Activated T-helper 2 cell treated with anti-CD3 and anti-CD28 coated beads, Interferon-gamma antibody, Interleukin-2, Interleukin-4, amounts not matched to agents 10 μg/mL and 5 μg/mL and 100 μg/mL, durations not matched to agents 14 hours and 24 hours and 36 hours (primary cell): ENCODE measurements around the gene MMP20. TPM values are rescaled to one million over a fixed set of nuclear protein-coding genes. Genes with fewer than 3 reads are reported as not detected.

ENCODE experiments used
- DNase-seq: peaks from one replicate; pipeline ENCODE4 v3.0.0; 2021; ENCODE audit warnings: low spot score
- H3K27ac Mint-ChIP-seq: one replicate; pipeline ENCODE4 v1.8.0; 2021; ENCODE audit warnings: mixed read lengths
- H3K27me3 Mint-ChIP-seq: one replicate; pipeline ENCODE4 v1.8.0; 2021; ENCODE audit warnings: low read depth, mixed read lengths
- H3K36me3 Mint-ChIP-seq: one replicate; pipeline ENCODE4 v1.8.0; 2021; ENCODE audit warnings: low read depth, mixed read lengths
- H3K4me1 Mint-ChIP-seq: one replicate; pipeline ENCODE4 v1.8.0; 2021; ENCODE audit warnings: low read depth, mixed read lengths
- H3K4me3 Mint-ChIP-seq: one replicate; pipeline ENCODE4 v1.8.0; 2021; ENCODE audit warnings: low read depth, mild to moderate bottlenecking, moderate library complexity, mixed read lengths
- H3K9me3 Mint-ChIP-seq: one replicate; pipeline ENCODE4 v1.8.0; 2021; ENCODE audit warnings: mixed read lengths
- intact Hi-C: fragments of 100-400 bp; cut with micrococcal nuclease; formaldehyde crosslinking; loops from one replicate; pipeline ENCODE4 v1.15.1; 2023
- total RNA-seq: library from RNA; stranded (reverse); gene quantifications from 2 replicates; pipeline ENCODE4 v1.2.3, GENCODE V29; 2022

The MMP20 gene, protein sequence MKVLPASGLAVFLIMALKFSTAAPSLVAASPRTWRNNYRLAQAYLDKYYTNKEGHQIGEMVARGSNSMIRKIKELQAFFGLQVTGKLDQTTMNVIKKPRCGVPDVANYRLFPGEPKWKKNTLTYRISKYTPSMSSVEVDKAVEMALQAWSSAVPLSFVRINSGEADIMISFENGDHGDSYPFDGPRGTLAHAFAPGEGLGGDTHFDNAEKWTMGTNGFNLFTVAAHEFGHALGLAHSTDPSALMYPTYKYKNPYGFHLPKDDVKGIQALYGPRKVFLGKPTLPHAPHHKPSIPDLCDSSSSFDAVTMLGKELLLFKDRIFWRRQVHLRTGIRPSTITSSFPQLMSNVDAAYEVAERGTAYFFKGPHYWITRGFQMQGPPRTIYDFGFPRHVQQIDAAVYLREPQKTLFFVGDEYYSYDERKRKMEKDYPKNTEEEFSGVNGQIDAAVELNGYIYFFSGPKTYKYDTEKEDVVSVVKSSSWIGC
- not detected in 2 replicates for total RNA-seq

DNA sequence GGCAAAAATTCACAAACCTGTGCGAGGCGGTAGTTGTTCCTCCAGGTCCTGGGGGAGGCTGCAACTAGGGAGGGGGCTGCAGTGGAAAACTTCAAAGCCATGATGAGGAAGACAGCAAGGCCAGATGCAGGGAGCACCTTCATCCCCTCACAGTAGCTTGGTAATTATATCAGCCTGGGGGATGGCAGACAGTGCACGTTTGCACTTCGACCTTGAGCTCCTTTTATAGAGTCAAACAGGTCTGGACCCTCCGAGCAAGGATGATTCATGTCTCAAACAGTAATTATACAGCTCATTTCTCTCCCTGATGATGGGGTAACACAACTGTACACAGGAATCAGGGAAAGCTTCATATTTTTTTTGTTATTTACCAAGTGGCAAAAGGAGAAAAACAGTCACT, at the start of gene MMP20:
MMP20 (minus strand) TSS at position 156 of the 400 bp plus-strand sequence; CDS start at position 143, 13 bp downstream.
- no peaks in the 10 kb centered on the region for H3K9me3 Mint-ChIP-seq
- H3K4me1 Mint-ChIP-seq, result no peaks in the 10 kb centered on the region
- peaks cover 31% of the 10 kb centered on the region for H3K27me3 Mint-ChIP-seq
- H3K4me3 Mint-ChIP-seq, result no peak within 1 kb of the TSS
- intact Hi-C loops, result no loop called here
- H3K27ac Mint-ChIP-seq, result no peak within 1 kb of the TSS
- DNase-seq, result no peak
- no peaks in the 10 kb centered on the region for H3K36me3 Mint-ChIP-seq

DNA sequence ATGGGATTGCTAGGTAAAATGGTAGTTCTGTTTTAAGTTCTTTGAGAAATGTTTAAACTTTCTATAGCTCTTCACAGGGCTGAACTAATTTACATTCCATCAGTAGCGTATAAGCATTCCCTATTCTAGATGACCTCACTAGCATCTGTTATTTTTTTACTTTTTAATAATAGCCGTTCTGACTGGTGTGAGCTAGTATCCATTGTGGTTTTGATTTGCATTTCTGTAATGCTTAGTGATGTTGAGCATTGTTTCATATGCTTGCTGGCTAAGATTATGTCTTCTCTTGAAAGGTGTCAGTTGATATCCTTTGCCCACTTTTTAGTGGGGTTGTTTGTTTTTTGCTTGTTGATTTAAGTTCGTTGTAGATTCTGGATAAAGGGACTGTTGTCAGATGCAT, 44.5 kb upstream of the MMP20 start:
- H3K27ac Mint-ChIP-seq, result no peak overlapping the region
- H3K4me3 Mint-ChIP-seq, result no peak overlapping the region
- no peaks in the 10 kb centered on the region for H3K9me3 Mint-ChIP-seq
- DNase-seq, result no peak
- intact Hi-C loops, result loop anchor here (10.0 kb wide), 1 partner anchor 385 kb away; no protein-coding TSS in a partner anchor
- H3K4me1 Mint-ChIP-seq, result no peaks in the 10 kb centered on the region
- H3K27me3 Mint-ChIP-seq, result peaks cover 8% of the 10 kb centered on the region
- no peaks in the 10 kb centered on the region for H3K36me3 Mint-ChIP-seq

DNA sequence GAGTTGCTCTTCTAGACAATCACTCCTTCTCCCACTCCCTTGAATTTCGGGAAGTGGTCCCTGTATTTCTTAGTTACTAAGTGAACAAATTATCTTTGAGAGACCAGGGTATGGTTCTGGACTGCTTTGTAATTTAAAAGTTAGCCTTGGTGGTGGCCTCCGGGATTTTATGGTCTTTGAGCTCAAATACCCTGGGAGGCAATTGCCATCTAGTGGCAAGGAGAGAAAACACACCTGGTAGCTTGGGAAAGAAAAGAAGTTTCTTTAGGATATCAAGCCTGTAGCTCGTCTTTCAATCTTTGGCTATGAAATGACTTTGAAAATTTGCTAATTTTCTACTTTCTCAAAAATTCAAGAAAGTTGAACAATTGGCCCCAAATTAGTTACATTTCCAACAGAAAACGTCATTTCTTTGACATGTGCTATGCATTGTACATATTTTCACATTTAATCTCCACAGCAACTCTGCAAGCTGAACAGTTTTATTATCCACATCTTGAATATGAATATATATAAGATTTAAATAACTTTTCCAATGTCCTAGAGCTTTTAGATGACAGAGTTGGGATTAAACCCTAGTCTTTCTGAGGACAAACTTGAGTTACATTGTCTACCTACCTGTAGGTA, 41.3 kb upstream of the MMP20 start:
- Mint-ChIP-seq H3K27ac (no peak overlapping the region), H3K27me3 (peaks cover 8% of the 10 kb centered on the region), H3K4me3 (no peak overlapping the region), H3K9me3 (no peaks in the 10 kb centered on the region), H3K4me1 (no peaks in the 10 kb centered on the region), H3K36me3 (no peaks in the 10 kb centered on the region)
- intact Hi-C loops, result loop anchor here (1.0 to 10.0 kb wide), 2 partner anchors 325 to 382 kb away; no protein-coding TSS in a partner anchor
- DNase-seq, result no peak

DNA sequence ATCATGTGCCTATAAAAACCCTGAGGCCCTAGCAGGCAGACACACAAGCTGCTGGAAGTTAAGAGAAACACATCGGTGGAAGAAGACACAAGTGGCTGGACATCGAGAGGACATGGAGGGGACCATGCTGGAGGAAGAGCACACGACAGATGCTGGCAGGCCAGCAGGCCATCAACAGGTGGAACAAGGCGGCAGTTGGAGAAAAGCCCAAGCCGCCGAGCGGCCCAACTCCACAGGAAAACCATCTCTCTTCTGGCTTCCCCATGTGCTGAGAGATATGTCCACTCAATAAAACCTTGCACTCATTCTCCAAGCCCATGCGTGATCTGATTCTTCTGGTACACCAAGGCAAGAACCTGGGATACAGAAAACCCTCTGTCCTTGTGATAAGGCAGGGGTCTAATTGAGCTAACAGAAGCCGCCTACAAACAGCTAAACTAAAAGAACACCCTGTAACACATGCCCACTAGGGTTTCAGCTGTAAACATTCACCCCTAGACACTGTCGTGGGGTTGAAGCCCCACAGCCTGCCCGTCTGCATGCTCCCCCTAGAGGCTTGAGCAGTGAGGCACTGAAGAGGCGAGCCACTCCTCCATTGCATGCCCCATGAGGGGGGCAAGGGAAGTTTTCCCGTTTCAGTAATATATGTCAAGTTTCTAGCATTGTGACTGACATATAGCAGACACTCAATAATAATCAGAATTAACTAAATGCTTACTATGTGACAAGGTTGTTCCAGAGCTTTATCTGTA, 39.0 kb upstream of the MMP20 start:
- peaks cover 4% of the 10 kb centered on the region for H3K27me3 Mint-ChIP-seq
- no peak overlapping the region for H3K4me3 Mint-ChIP-seq
- H3K27ac Mint-ChIP-seq, result no peak overlapping the region
- no peaks in the 10 kb centered on the region for H3K4me1 Mint-ChIP-seq
- intact Hi-C loops, result loop anchor here (10.0 kb wide), 1 partner anchor 379 kb away; no protein-coding TSS in a partner anchor
- H3K9me3 Mint-ChIP-seq, result no peaks in the 10 kb centered on the region
- DNase-seq, result no peak
- H3K36me3 Mint-ChIP-seq, result no peaks in the 10 kb centered on the region

DNA sequence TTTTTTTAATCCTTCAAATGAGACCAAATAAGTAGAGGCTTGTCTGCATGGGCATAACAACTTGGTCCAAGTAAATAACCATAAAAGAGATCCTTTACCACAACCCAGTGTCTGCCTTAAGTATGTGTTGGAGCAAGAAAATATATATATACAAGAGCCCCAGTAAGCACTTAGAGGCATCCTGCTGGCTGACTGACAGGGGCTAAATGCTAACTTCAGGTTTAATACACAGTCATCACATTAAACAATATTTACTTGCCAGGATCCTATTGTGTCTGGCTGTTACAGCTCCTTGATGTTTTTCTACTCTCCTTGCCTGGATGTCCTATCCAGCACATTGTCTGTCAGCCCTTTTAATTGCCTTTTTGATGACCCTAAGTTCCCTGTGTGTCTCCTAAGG, 37.5 kb upstream of the MMP20 start:
- Mint-ChIP-seq H3K27ac (no peak overlapping the region), H3K4me1 (no peaks in the 10 kb centered on the region), H3K4me3 (no peak overlapping the region), H3K27me3 (peaks cover 5% of the 10 kb centered on the region), H3K36me3 (no peaks in the 10 kb centered on the region), H3K9me3 (no peaks in the 10 kb centered on the region)
- no peak for DNase-seq
- intact Hi-C loops, result loop anchor here (10.0 kb wide), 1 partner anchor 378 kb away; no protein-coding TSS in a partner anchor

DNA sequence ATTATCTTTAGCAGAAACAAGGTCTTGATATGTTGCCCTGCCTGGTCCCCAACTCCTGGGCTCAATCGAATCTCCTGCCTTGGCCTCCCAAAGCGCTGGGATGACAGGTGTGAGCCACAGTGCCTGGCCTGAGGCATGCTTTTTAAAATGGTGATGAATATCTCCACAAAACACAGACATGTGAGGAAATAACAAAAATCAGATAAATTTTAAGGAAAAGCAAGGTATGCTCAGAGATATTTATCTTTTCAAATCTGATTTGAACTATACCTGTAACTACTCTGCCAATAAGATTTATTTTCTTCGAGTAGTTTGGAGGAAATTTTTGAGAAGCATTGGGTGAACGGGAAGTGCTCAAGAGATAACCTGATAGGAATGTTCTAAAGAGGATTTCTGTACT, 35.9 kb upstream of the MMP20 start:
- intact Hi-C loops, result loop anchor here (10.0 kb wide), 1 partner anchor 376 kb away; no protein-coding TSS in a partner anchor
- H3K4me1 Mint-ChIP-seq, result no peaks in the 10 kb centered on the region
- H3K4me3 Mint-ChIP-seq, result no peak overlapping the region
- peaks cover 14% of the 10 kb centered on the region for H3K27me3 Mint-ChIP-seq
- H3K36me3 Mint-ChIP-seq, result no peaks in the 10 kb centered on the region
- H3K27ac Mint-ChIP-seq, result no peak overlapping the region
- DNase-seq, result no peak
- H3K9me3 Mint-ChIP-seq, result no peaks in the 10 kb centered on the region

DNA sequence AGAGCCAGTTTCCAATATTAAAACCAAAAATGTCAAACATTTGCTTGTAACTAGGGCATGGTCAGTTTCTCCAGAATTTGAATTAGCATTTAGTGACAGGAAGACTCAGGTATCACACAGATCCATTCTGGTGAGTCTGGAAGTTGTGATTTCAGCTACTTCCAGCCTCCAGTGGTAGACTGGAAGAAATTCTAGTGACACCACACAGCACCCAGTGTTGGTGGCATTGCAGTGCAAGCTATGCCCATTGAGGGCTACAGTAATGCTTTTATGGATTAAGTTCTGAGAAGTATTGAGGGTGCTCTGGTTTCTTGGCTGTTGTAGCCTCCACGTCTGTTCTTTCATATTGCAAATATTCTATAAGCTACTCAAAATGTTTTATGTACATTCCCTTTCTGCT, 31.4 kb upstream of the MMP20 start:
- Mint-ChIP-seq H3K27ac (no peak overlapping the region), H3K9me3 (peaks cover 4% of the 10 kb centered on the region), H3K4me3 (no peak overlapping the region), H3K36me3 (no peaks in the 10 kb centered on the region), H3K4me1 (no peaks in the 10 kb centered on the region), H3K27me3 (peaks cover 20% of the 10 kb centered on the region)
- intact Hi-C loops, result no loop called here
- DNase-seq, result no peak

DNA sequence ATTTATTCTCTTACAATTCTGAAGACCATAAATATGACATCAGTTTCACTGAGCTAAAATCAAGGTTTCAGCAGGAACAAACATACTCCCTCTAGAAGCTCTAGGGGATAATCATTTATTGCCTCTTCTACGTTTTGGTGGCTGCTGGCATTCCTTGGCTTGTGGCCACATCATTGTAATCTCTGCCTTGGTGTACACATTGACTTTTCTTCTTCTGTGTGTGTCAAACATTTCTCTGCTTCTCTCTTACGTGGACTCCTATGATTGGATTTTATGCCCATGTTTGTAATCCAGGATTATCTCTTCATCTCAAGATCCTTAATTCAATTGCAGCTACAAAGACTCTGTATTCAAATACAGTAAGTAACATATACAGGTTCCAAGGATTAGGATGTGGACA, 30.4 kb upstream of the MMP20 start:
- no peak for DNase-seq
- intact Hi-C loops, result no loop called here
- Mint-ChIP-seq H3K4me3 (no peak overlapping the region), H3K36me3 (no peaks in the 10 kb centered on the region), H3K27ac (no peak overlapping the region), H3K27me3 (peaks cover 20% of the 10 kb centered on the region), H3K9me3 (peaks cover 4% of the 10 kb centered on the region), H3K4me1 (no peaks in the 10 kb centered on the region)

DNA sequence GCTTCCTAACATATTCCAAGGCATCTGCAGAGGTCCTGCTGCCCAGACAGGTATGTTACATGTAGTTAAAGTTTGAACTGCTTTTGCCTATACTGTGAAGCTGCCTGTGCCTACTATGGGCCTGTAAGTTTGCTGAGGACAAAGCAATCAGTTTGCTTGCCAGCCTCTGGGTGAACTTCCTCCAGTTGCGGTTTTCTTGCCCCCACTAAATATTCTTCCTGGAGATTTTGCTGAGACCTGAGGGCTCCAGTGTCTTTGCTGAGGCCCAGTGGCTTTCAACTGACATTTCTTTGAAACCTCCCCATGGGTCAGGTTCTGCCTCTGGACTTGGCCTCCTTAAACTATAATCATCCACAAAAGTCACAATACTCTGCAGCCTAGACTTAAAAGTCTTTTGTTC, 29.6 kb upstream of the MMP20 start:
- intact Hi-C loops, result no loop called here
- H3K9me3 Mint-ChIP-seq, result peaks cover 4% of the 10 kb centered on the region
- H3K27ac Mint-ChIP-seq, result no peak overlapping the region
- no peaks in the 10 kb centered on the region for H3K36me3 Mint-ChIP-seq
- DNase-seq, result no peak
- H3K27me3 Mint-ChIP-seq, result peaks cover 20% of the 10 kb centered on the region
- no peak overlapping the region for H3K4me3 Mint-ChIP-seq
- H3K4me1 Mint-ChIP-seq, result no peaks in the 10 kb centered on the region

DNA sequence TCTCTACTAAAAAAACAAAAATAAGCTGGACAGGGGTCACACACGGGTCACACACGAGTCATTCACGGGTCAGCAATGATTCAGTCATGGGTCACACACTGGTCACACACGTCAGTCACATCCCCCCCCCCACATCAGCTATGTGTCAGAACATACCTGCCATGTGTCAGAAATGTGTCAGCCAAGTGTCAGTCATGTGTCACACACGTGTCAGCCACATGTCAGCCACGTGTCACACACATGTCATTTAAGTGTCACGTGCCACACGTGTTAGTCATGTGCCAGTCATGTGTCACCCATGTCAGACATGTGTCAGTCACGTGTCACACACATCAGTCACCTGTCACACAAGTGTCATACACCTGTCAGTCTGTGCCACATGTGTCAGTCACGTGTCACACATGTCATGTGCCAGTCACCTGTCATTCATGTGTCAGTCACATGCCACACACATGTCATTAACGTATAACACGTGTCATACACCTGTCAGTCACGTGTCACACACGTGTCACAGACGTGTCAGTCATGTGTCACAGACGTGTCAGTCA, 28.7 kb upstream of the MMP20 start:
- intact Hi-C loops, result no loop called here
- no peak for DNase-seq
- H3K4me3 Mint-ChIP-seq, result no peak overlapping the region
- H3K4me1 Mint-ChIP-seq, result no peaks in the 10 kb centered on the region
- H3K27ac Mint-ChIP-seq, result no peak overlapping the region
- no peaks in the 10 kb centered on the region for H3K36me3 Mint-ChIP-seq
- peaks cover 17% of the 10 kb centered on the region for H3K27me3 Mint-ChIP-seq
- peaks cover 4% of the 10 kb centered on the region for H3K9me3 Mint-ChIP-seq

DNA sequence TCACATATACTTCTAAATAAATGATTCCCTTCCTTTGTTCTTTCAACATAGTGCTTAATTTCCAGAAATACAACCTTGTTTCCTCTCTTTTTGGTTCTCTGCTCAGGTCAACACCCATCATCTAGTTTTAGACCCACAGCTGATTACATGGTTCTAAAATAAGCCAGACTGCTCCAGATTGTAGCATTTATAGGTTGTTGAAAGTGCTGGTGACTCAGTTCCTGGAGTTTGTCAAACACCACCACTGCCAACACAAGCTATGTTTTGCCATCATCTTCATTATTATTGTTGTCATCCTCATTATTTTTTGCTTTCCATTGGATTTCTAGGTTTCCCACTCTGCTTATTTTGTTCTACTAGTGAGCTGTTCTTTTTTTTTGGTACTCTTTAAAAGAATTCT, 22.3 kb upstream of the MMP20 start:
- no peak for DNase-seq
- intact Hi-C loops, result no loop called here
- Mint-ChIP-seq H3K9me3 (no peaks in the 10 kb centered on the region), H3K4me1 (no peaks in the 10 kb centered on the region), H3K36me3 (no peaks in the 10 kb centered on the region), H3K4me3 (no peak overlapping the region), H3K27me3 (peaks cover 7% of the 10 kb centered on the region), H3K27ac (no peak overlapping the region)

DNA sequence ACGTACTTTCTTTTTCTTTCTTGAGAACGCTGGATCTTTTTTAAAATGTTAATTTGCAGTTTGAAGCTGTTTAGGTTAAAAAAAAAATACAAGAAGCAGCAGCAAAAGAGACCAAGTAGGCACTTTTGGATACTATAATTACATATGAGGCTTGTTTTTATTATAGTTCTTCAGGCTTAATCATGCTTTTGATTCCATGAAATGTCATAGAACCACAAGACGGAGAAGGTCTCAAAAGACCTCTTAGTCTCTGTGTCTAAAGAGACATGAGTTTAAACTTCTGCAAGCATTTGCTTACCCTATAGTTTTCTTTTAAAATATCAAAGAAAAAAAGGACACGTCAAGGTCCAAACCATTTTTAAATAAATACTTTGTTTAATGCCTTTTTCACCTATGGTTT, 18.8 kb upstream of the MMP20 start:
- DNase-seq, result no peak
- Mint-ChIP-seq H3K27me3 (peaks cover 14% of the 10 kb centered on the region), H3K27ac (no peak overlapping the region), H3K4me1 (no peaks in the 10 kb centered on the region), H3K9me3 (no peaks in the 10 kb centered on the region), H3K36me3 (no peaks in the 10 kb centered on the region), H3K4me3 (no peak overlapping the region)
- intact Hi-C loops, result no loop called here
